Esophagus muscularis mucosa (tissue), 4 donors: ENCODE results near the gene CCDC78. TPM values are rescaled to one million over a fixed set of nuclear protein-coding genes. Genes with fewer than 3 reads are reported as not detected.

Experiments
- DNase-seq: peaks from one replicate; pipeline ENCODE4 v3.0.0-alpha.2; 2017; ENCODE audit errors: extremely low spot score
- H3K27ac ChIP-seq, 4 donors: fragments of 200-600 bp; sonication (generic); replicated peaks in 1 of 4; 1 replicate in 3 of 4; 2 replicates in 1 of 4; pipeline ENCODE4 v1.5.1; 2016 to 2019; ENCODE audit warnings: mild to moderate bottlenecking in 1 of 4
- H3K27me3 ChIP-seq, 4 donors: fragments of 200-600 bp; sonication (generic); one replicate each; pipeline versions ENCODE4 v1.5.1 to v1.6.0; 2016 to 2019
- H3K36me3 ChIP-seq, 4 donors: fragments of 200-600 bp; sonication (generic); one replicate each; pipeline ENCODE4 v1.5.1; 2016 to 2019
- H3K4me1 ChIP-seq, 4 donors: fragments of 200-600 bp; sonication (generic); one replicate each; pipeline ENCODE4 v1.5.1; 2016 to 2019
- H3K4me3 ChIP-seq, 4 donors: fragments of 200-600 bp; sonication (generic); 1 replicate in 2 of 4; 2 replicates in 2 of 4; pipeline ENCODE4 v1.5.1; 2016 to 2019; ENCODE audit warnings: mild to moderate bottlenecking in 4 of 4, moderate library complexity in 1 of 4
- H3K9me3 ChIP-seq, 4 donors: fragments of 200-600 bp; sonication (generic); 1 replicate in 3 of 4; 2 replicates in 1 of 4; pipeline ENCODE4 v1.5.1; 2016 to 2019
- EP300 ChIP-seq: sonication (generic); formaldehyde crosslinking; IDR thresholded peaks from one replicate; pipeline ENCODE4 v1.6.1; 2017; ENCODE audit warnings: antibody characterized with exemption
- POLR2A ChIP-seq: fragments of 450-650 bp; IDR thresholded peaks from one replicate; pipeline ENCODE4 v1.6.1; 2017; ENCODE audit warnings: antibody characterized with exemption, moderate library complexity, mild to moderate bottlenecking, low read depth
- POLR2AphosphoS5 ChIP-seq, 2 donors: sonication (generic); formaldehyde crosslinking; IDR thresholded peaks; one replicate each; pipeline ENCODE4 v1.6.1; 2017; ENCODE audit warnings: antibody characterized with exemption in 2 of 2
- WGBS: methylation state at CpG from one replicate; pipeline ENCODE4 v1.1.5; 2018; 5-methylcytosine and 5-hydroxymethylcytosine counted together
- intact Hi-C: fragments of 100-400 bp; cut with DNase I; formaldehyde crosslinking; loops from one replicate; pipeline ENCODE4 v1.15.1; 2023
- total RNA-seq, 4 donors: library from RNA; depleted of rRNA; stranded (reverse); fragments of >200 nt; gene quantifications; one replicate each; pipeline versions ENCODE4 v1.1.0 to v1.2.1, GENCODE V29; 2016
- TF ChIP-seq, protein P1 (sequence below), 3 experiments: fragments of 200-600 bp in 2 of 3; fragments of 450-650 bp in 1 of 3; sonication (generic) in 2 of 3; IDR thresholded peaks; one replicate each; pipeline ENCODE4 v1.5.1; 2017 to 2019; ENCODE audit warnings: antibody characterized with exemption in 3 of 3, mild to moderate bottlenecking in 2 of 3, moderate library complexity in 1 of 3

The CCDC78 gene
- total RNA-seq, 4 donors from 2014 or later, result 0.33 to 2.5 (median 0.61) TPM

DNA sequence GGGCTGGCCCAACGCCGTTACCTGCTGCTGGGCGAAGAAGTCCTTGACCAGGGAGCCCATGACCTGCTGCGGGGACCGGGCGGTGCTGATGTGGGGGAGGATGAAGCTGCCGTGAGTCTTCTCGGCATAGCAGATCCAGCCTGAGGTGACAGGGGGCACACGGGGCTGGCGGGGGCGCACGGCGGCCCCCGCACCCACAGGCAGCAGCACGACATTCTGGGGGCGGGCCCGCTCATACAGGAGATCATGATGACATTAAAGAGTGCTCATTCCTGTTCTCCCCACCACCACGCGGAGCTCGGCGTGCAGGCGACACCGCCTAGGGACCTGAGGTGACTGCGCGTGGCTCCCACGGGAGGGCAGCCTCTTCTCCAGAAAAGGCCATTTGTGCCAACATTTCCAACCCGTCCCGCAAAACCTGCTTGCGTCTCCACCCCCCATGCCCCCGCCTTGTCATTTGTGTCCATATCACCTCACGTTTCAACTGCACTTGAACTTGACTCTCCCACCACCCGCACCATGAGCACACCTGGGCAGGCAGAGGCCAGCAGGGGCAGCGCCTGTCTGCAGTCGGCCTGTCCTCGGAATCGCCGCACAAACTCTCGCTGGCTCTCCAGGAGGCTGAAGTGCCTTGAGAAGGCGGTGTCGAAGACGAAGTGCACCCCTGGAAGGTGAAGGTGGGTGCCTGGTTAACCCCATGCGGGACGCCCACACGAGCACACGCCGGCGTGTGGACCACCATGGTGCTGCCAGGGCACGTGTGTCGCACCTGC is 8.2 kb upstream of the CCDC78 start:
- peaks cover under 1 to 2% (median 1%) of the 10 kb centered on the region in 4 donors for H3K4me1 ChIP-seq
- no peak for TF ChIP-seq POLR2A
- TF ChIP-seq POLR2AphosphoS5 (IDR thresholded peaks at IDR 0.05), result no peak
- no peak for TF ChIP-seq EP300
- TF ChIP-seq, protein P1, sequence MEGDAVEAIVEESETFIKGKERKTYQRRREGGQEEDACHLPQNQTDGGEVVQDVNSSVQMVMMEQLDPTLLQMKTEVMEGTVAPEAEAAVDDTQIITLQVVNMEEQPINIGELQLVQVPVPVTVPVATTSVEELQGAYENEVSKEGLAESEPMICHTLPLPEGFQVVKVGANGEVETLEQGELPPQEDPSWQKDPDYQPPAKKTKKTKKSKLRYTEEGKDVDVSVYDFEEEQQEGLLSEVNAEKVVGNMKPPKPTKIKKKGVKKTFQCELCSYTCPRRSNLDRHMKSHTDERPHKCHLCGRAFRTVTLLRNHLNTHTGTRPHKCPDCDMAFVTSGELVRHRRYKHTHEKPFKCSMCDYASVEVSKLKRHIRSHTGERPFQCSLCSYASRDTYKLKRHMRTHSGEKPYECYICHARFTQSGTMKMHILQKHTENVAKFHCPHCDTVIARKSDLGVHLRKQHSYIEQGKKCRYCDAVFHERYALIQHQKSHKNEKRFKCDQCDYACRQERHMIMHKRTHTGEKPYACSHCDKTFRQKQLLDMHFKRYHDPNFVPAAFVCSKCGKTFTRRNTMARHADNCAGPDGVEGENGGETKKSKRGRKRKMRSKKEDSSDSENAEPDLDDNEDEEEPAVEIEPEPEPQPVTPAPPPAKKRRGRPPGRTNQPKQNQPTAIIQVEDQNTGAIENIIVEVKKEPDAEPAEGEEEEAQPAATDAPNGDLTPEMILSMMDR (IDR thresholded peaks at IDR 0.05), result no peak
- H3K27me3 ChIP-seq, result no peaks in the 10 kb centered on the region
- no peak overlapping the region for H3K27ac ChIP-seq
- H3K9me3 ChIP-seq, result no peaks in the 10 kb centered on the region
- 93% methylated on average over 32 of the region's 49 CpGs for WGBS
- intact Hi-C loops, result no loop called here
- DNase-seq, result no peak
- no peak overlapping the region for H3K4me3 ChIP-seq
- H3K36me3 ChIP-seq, result peaks cover 44 to 97% (median 82%) of the 10 kb centered on the region in 4 donors

DNA sequence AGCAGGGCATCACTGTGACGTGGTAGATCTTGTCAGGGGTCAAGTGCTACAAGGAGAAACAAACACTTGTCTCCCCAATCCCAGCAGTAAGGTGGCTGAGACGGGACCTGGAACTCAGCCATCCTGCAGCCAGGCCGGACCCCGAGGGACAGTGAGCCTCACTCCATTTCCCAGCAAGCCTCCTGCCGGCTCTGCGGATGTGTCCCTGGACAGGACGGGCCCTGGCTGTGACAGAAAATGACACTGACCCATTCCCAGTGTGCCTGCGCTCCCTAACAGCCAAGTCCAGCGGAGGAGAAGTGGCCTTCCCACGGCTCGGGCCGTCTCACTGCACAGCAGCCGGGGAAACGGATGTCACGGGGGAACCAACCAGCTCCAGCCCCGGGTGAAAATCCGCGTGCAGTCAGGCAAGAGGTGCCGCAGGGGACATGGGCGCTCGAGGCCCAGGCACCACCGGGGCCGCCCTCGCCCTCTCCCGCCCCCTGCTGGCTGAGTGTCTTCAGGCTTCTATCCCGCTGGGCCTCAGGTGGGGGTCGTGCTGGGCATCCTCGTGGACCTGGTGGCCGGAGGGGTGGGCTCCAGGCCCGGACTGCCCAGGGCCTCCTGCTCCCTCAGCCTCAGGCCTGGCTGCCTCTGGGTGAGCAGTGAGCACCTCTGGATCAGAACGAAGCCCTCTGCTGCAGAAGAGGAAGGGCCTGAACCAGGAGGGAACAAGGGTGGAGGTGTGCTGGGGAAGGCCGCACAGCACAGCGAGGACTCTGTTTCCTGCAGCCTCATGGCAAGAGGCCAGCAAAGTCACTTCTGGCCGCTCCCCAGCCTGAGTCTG is 7.4 kb upstream of the CCDC78 start:
- DNase-seq, result no peak
- intact Hi-C loops, result no loop called here
- Histone ChIP-seq H3K27me3 (peaks cover 0 to 7% (median under 1%) of the 10 kb centered on the region in 4 donors), H3K4me3 (no peak overlapping the region), H3K9me3 (no peaks in the 10 kb centered on the region), H3K4me1 (peaks cover 4 to 8% (median 6%) of the 10 kb centered on the region in 4 donors), H3K36me3 (peaks cover 44 to 89% (median 82%) of the 10 kb centered on the region in 4 donors), H3K27ac (no peak overlapping the region)
- TF ChIP-seq POLR2A, result no peak
- TF ChIP-seq, protein P1 (IDR thresholded peaks at IDR 0.05), result peak in 1 of 3 experiments; percentile 28
- no peak for TF ChIP-seq POLR2AphosphoS5 (IDR thresholded peaks at IDR 0.05)
- no peak for TF ChIP-seq EP300
- whole genome bisulfite sequencing, result 84% methylated on average over 5 of the region's 34 CpGs

DNA sequence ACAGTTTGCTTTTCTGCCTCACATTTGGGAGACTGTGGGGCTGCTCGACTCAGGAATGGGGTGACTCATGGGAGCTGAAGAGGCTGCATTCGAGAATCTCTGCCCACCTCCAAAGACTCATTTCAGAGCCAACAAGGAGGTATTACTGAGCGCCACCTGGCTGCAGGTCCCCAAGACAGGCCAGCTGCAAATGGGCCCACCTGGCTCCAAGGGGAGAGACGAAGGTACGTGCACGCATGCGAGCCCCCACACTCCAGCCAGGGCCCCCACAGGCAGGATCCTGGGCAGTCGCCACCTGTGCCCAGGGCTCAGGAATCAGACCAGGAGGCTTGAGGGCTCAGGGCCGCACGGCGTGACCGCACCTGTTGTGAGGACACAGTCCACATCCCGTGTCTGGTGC is 6.7 kb upstream of the CCDC78 start:
- no peak for DNase-seq
- no peaks in the 10 kb centered on the region for H3K9me3 ChIP-seq
- intact Hi-C loops, result no loop called here
- H3K4me3 ChIP-seq, result no peak overlapping the region
- peaks cover 44 to 83% (median 78%) of the 10 kb centered on the region in 4 donors for H3K36me3 ChIP-seq
- WGBS, result 85% methylated on average over 5 of the region's 13 CpGs
- peaks cover 11 to 14% (median 12%) of the 10 kb centered on the region in 4 donors for H3K4me1 ChIP-seq
- no peak overlapping the region for H3K27ac ChIP-seq
- TF ChIP-seq POLR2AphosphoS5 (IDR thresholded peaks at IDR 0.05) (no peak), POLR2A (no peak), EP300 (no peak)
- peaks cover 0 to 14% (median 4%) of the 10 kb centered on the region in 4 donors for H3K27me3 ChIP-seq

DNA sequence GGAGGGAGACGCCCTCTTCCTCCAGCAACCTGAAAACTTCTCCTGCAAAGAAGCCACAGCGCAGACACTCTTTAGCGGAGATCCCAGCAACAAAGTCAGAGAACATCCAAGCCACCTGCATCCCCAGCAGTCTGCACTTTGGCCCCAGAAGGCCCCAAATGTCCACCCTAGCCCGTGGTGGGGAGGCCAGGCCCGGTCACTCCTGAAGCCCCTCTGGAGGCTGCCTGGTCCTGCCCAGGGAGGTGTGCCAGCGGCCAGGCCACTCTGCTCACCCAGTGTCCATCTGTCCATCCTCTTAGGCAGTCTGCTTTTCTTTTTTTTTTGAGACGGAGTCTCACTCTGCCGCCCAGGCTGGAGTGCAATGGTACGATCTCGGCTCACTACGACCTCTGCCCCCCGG is 6.1 kb upstream of the CCDC78 start:
- H3K9me3 ChIP-seq, result no peaks in the 10 kb centered on the region
- no peak overlapping the region for H3K4me3 ChIP-seq
- DNase-seq, result no peak
- H3K27me3 ChIP-seq, result peaks cover 0 to 20% (median 8%) of the 10 kb centered on the region in 4 donors
- TF ChIP-seq EP300 (no peak), POLR2A (no peak), POLR2AphosphoS5 (IDR thresholded peaks at IDR 0.05) (no peak)
- TF ChIP-seq, protein P1 (IDR thresholded peaks at IDR 0.05), result no peak
- H3K4me1 ChIP-seq, result peaks cover 17 to 20% (median 18%) of the 10 kb centered on the region in 4 donors
- peaks cover 43 to 77% (median 72%) of the 10 kb centered on the region in 4 donors for H3K36me3 ChIP-seq
- intact Hi-C loops, result no loop called here
- WGBS, result 93% methylated on average over 11 of the region's 12 CpGs
- H3K27ac ChIP-seq, result no peak overlapping the region
